GM21717 (cell line): ENCODE measurements around the gene LCTL.

ENCODE experiments used
- ATAC-seq: cut with Tn5 transposase; IDR thresholded peaks from one replicate; pipeline ENCODE4 v1.9.1; 2021; ENCODE audit warnings: mild to moderate bottlenecking, moderate library complexity; ENCODE audit not compliant: unreplicated experiment

Gene LCTL

GRCh38 chr15:66566963-66567531, 1.2 kb upstream of the LCTL start:
- no peak for ATAC-seq

- no peak for ATAC-seq
Measured at GRCh38 chr15:66565141-66565641, 607 bp downstream of the LCTL start.

- no peak for ATAC-seq
Measured at GRCh38 chr15:66564136-66565041, 1.4 kb downstream of the LCTL start.

- no peak for ATAC-seq
Measured at GRCh38 chr15:66563566-66564110, 2.2 kb downstream of the LCTL start.

- no peak for ATAC-seq
Measured at GRCh38 chr15:66563126-66563525, 2.7 kb downstream of the LCTL start.

- ATAC-seq: no peak
Measured at GRCh38 chr15:66560856-66561525, 4.8 kb downstream of the LCTL start.

- ATAC-seq: no peak
Measured at GRCh38 chr15:66558271-66558670, 7.5 kb downstream of the LCTL start.

GRCh38 chr15:66555685-66556084, 10.1 kb downstream of the LCTL start:
- ATAC-seq: no peak

GRCh38 chr15:66545255-66545654, 20.5 kb downstream of the LCTL start:
- ATAC-seq: no peak

GRCh38 chr15:66542896-66543295, 22.9 kb downstream of the LCTL start:
- no peak for ATAC-seq

- no peak for ATAC-seq
Measured at GRCh38 chr15:66535056-66535455, 30.7 kb downstream of the LCTL start.

GRCh38 chr15:66524838-66525237, 41.0 kb downstream of the LCTL start:
- ATAC-seq: no peak

- ATAC-seq: no peak
Measured at GRCh38 chr15:66523926-66524325, 41.9 kb downstream of the LCTL start.

GRCh38 chr15:66515901-66516322, 49.9 kb downstream of the LCTL start:
- no peak for ATAC-seq

GRCh38 chr15:66514586-66514985, 51.2 kb downstream of the LCTL start:
- ATAC-seq: no peak

- no peak for ATAC-seq
Measured at GRCh38 chr15:66508293-66508883, 57.4 kb downstream of the LCTL start.

- ATAC-seq: no peak
Measured at GRCh38 chr15:66505818-66506217, 60.0 kb downstream of the LCTL start.

GRCh38 chr15:66505430-66505811, 60.4 kb downstream of the LCTL start:
- ATAC-seq: no peak

- peak; percentile 76 for ATAC-seq
Measured at GRCh38 chr15:66504563-66505429, 61.0 kb downstream of the LCTL start, which contains the start of the genes RPL4 and ZWILCH. Gene RPL4 (minus strand): TSS chr15:66504855. CDS start chr15:66504790, 65 bp downstream. Gene ZWILCH (plus strand): TSS chr15:66505326. CDS start chr15:66505339, 13 bp downstream.
